GM13976 (cell line): ENCODE measurements around the gene PWWP2B.

Experiments
- DNase-seq: peaks from one replicate; pipeline ENCODE4 v3.0.0; 2012; ENCODE audit warnings: low spot score
- in situ Hi-C: fragments of 300-500 bp; cut with MboI; formaldehyde crosslinking; loops from one replicate; pipeline ENCODE4 v1.12.0; 2022; ENCODE audit warnings: low sequenced_read_pairs, mixed read lengths, inconsistent platforms; ENCODE audit not compliant: unreplicated experiment
- TF ChIP-seq, protein P1 (sequence below): IDR thresholded peaks from 2 replicates; pipeline ENCODE4 v1.5.1; 2012; ENCODE audit warnings: borderline replicate concordance, mild to moderate bottlenecking; ENCODE audit not compliant: insufficient read depth; ENCODE audit errors: extremely low read depth, missing control alignments, control extremely low read depth

The PWWP2B gene

DNA sequence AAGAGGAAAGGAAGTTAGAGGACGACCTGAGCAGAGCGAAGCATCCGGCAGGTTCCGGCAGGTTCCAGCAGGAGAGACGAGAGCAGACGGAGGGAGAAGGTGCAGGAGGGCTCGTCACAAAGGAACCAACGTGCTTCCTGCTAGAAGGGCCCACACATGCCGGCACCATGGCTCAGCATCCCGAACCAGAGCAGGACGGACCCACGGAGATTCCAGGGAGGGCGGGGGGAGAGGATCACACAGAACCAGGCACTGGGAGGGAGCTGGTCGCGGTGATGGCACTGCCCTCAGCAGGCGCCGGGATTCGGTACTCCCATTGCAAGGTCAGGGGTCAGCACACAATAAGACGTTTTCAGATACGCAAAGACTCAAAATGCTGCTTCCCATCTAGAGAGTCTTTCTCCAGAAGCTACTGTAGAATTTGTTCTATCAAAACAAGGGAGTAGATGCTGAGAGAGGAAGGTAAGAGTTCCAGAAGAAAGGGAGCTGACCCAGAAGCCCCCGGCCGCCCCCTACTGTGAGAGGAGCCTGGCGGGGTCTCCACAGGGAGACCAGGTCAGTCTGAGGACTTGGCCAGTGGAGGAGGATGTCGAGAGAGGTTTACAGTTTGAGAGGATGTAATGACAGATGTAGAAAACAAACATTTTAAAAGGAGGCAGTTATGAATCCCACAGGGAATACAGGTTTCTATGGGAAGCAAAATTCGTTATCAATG is 23.6 kb upstream of the PWWP2B start:
- TF ChIP-seq, protein P1, sequence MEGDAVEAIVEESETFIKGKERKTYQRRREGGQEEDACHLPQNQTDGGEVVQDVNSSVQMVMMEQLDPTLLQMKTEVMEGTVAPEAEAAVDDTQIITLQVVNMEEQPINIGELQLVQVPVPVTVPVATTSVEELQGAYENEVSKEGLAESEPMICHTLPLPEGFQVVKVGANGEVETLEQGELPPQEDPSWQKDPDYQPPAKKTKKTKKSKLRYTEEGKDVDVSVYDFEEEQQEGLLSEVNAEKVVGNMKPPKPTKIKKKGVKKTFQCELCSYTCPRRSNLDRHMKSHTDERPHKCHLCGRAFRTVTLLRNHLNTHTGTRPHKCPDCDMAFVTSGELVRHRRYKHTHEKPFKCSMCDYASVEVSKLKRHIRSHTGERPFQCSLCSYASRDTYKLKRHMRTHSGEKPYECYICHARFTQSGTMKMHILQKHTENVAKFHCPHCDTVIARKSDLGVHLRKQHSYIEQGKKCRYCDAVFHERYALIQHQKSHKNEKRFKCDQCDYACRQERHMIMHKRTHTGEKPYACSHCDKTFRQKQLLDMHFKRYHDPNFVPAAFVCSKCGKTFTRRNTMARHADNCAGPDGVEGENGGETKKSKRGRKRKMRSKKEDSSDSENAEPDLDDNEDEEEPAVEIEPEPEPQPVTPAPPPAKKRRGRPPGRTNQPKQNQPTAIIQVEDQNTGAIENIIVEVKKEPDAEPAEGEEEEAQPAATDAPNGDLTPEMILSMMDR: no peak
- no peak for DNase-seq
- in situ Hi-C loops: no loop called here

- DNase-seq: no peak
- TF ChIP-seq, protein P1: no peak
- in situ Hi-C loops: no loop called here
Measured at GRCh38 chr10:132374176-132374575, 22.8 kb upstream of the PWWP2B start.

DNA sequence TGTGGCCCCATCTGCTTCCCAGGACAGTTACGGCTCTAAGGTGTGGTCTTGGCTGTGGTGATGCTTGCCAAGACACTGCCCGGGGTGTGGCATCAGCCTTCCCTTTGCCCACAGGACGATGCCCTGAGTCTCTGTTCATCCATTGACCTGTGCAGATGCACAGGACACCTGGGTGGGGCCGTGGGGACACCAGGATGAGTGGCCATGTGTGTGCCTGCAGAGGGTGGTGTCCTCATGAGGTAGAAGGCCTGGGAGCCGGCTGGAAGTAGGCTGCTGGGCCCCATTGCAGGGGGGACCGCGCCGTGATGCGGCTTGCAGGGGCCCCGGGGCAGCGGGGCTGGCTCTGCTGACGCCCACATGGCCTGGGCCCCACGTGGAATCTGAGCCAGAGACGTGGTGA is 22.4 kb upstream of the PWWP2B start:
- TF ChIP-seq, protein P1: no peak
- in situ Hi-C loops: no loop called here
- DNase-seq: no peak

- in situ Hi-C loops: no loop called here
- DNase-seq: no peak
- TF ChIP-seq, protein P1: no peak
Measured at GRCh38 chr10:132375116-132375794, 21.7 kb upstream of the PWWP2B start.

GRCh38 chr10:132375795-132376297 is 21.2 kb upstream of the PWWP2B start:
- in situ Hi-C loops: no loop called here
- TF ChIP-seq, protein P1: no peak
- no peak for DNase-seq

DNA sequence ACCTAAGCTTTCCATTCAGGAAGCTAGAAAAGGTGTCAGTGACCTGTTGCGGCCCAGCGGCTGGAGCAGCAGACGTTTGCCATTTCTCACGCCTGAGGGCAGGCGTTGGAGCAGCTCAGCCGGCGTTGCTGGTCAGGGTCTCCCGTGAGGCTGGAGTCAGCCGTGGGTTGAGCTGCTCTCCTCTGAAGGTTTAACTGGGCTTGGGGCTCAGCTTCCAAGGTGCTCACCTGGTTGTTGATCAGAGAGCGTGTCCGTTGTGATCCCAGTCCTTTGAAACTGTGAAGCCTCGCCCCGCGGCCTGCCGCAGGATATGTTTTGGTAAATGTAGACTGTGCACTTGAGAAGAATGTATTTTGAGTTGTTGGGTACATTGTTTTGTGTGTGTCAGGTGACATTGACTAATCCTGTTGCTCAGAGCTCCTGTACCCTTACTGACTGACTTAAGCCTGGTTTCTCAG is 20.6 kb upstream of the PWWP2B start:
- TF ChIP-seq, protein P1: no peak
- in situ Hi-C loops: no loop called here
- DNase-seq: no peak
